NT2/D1 (cell line): ENCODE results near the gene POU5F1.

Experiments
- SUZ12 ChIP-seq: IDR thresholded peaks from 2 replicates; pipeline ENCODE4 v1.6.1; 2011; ENCODE audit not compliant: insufficient read length, insufficient read depth; ENCODE audit errors: extremely low read depth
- YY1 ChIP-seq: IDR thresholded peaks from 2 replicates; pipeline ENCODE4 v1.6.1; 2011; ENCODE audit not compliant: insufficient read length, insufficient read depth
- ZNF274 ChIP-seq: IDR thresholded peaks from 2 replicates; pipeline ENCODE4 v1.6.1; 2011; ENCODE audit warnings: mild to moderate bottlenecking, low read depth, low read length

DNA sequence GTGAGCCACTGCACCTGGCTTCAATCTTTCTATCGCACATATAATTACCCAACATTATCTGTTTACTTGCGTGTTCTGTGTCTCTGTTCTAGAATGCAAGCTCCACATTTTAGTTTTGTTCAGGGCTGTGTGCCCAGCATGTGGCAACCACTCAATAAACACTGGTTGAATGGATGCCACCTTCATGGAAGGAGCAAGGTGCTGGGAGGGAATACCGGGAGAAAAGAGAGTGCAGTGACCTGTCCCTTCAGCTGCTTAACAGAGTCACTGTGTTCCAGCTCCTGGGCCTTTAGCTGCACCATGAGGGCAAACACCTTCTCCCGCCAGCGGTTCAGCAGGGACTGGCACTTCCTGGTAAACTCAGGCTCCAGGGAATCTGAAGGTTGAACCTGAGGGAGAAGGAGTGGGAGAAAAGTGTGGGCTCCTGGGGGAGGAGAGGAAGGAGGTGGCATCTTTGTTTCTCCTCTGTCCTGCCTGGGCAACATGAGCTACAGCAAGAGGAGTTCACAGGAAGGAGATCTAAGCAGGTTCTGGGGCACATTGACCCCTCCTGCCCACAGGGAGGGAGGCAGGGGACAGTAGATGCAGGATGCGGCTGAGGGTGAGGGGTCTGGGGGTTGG lies 20.5 kb downstream of the POU5F1 start:
- TF ChIP-seq SUZ12 (no peak), YY1 (no peak), ZNF274 (no peak)
